ENCODE data around the gene UCHL3. TPM values are rescaled to one million over a fixed set of nuclear protein-coding genes. Genes with fewer than 3 reads are reported as not detected.

Gene UCHL3
- total and polyA plus RNA-seq, 2 of the 4 experiments (the other 2 are of a cell fraction): 63.8 to 68.3 TPM

DNA sequence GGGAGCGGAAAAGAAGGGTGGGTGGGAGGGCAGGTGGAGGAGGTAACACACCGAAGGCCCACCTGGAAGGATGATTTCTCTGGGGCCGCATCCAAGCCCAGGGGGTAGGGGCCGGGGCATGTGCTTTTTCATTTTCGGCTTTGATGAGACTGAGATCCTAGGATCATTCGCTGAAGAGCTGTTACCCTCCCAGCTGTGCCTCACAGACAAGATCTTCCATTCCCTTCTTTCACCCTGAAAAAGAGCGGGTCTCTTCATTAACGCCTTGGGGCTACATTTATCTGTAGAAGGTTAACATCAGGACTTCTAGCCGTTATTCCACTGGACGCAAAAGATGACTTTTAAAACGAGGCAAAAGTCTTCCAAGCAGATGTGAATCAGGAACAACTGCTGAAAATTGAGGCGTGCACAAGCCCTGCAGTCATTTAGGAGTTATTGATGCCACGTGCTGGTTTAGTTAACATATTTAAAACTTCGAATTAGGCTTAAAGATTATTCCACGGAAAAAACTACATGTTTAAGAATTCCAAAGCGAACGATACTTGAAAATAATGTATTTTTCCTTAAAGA, 87.7 kb downstream of the UCHL3 start:
- Histone ChIP-seq H3K4ac (ENCODE audit: low read depth, low read length) (peak overlapping the region; percentile 98), H2AK9ac (replicated peaks; ENCODE audit: low read depth, low read length, poor library complexity) (peak overlapping the region; percentile 45), H4K91ac (ENCODE audit: insufficient read depth, low read depth, low read length) (peak overlapping the region; percentile 74), H3K9me1 (ENCODE audit: insufficient read depth, low read length) (peaks cover 14% of the 10 kb centered on the region), H2BK20ac (ENCODE audit: low read depth, low read length) (peak overlapping the region; percentile 75), H2AFZ (replicated peaks; ENCODE audit: low read length, poor library complexity) (peak overlapping the region; percentile 87), H3K4me2 (ENCODE audit: low read depth, low read length) (peak overlapping the region; percentile 98), H3K36me3 (ENCODE audit: control insufficient read depth, insufficient read depth, low read length) (peaks cover 5% of the 10 kb centered on the region), H2AK5ac (ENCODE audit: low read depth, low read length) (peak overlapping the region; percentile 57), H3K4me1 (ENCODE audit: control insufficient read depth, insufficient read depth, low read length) (peaks cover 21% of the 10 kb centered on the region), H2BK5ac (ENCODE audit: low read depth, low read length, poor library complexity, severe bottlenecking) (peak overlapping the region; percentile 85), H3K27me3 (ENCODE audit: control insufficient read depth, insufficient read depth, low read length) (no peaks in the 10 kb centered on the region), H2BK15ac (ENCODE audit: low read depth, low read length) (peak overlapping the region; percentile 32; the same call in 1 of the 3 replicates), H4K8ac (ENCODE audit: low read depth in 2 of 2, low read length in 2 of 2) (peak overlapping the region; percentile 12 to 85), H2BK120ac (ENCODE audit: low read depth, low read length) (peak overlapping the region; percentile 92), H4K5ac (ENCODE audit: low read depth, low read length) (peak overlapping the region; percentile 79; the same call in 1 of the 2 replicates), H3K27ac (ENCODE audit: insufficient read depth, low read length) (peak overlapping the region; percentile 86), H3K4me3 (ENCODE audit: insufficient read depth, low read depth, low read length) (peak overlapping the region; percentile 80), H4K20me1 (ENCODE audit: insufficient read depth, low read length) (peaks cover 35% of the 10 kb centered on the region; the same call in 1 of the 2 replicates), H3K23ac (ENCODE audit: low read depth, low read length) (peak overlapping the region; percentile 100), H3K18ac (ENCODE audit: low read depth, low read length) (peak overlapping the region; percentile 56), H3K14ac (replicated peaks; ENCODE audit: low read depth, low read length) (peak overlapping the region; percentile 99), H3K9me3 (ENCODE audit: control insufficient read depth, insufficient read depth, low read length) (no peaks in the 10 kb centered on the region), H3K79me1 (ENCODE audit: low read depth in 1 of 2, low read length in 2 of 2) (peaks cover 6 to 33% of the 10 kb centered on the region in 2 experiments; a peak in 3 of 4 replicates), H3K56ac (ENCODE audit: extremely low read depth, insufficient read depth, low read length) (peak overlapping the region; percentile 91), H3K9ac (ENCODE audit: low read depth, low read length) (peak overlapping the region; percentile 81)
- ChIA-PET CTCF (no interaction called here), POLR2A (ENCODE audit: unreplicated experiment) (interaction anchor here (1.1 kb wide), 1 partner anchor 69 kb away, joined by 5 read pairs; no protein-coding TSS in a partner anchor)
- TF ChIP-seq MXI1 (IDR thresholded peaks at IDR 0.05; ENCODE audit: borderline replicate concordance, low read depth, low read length): peak; percentile 85
- no peak for TF ChIP-seq RAD21 (IDR thresholded peaks at IDR 0.05; ENCODE audit: low read length)
- in situ Hi-C loops (cut with MboI; ENCODE audit: low sequenced_read_pairs) (no loop called here), intact Hi-C loops (cut with micrococcal nuclease) (loop anchor here (1.0 to 2.0 kb wide), 2 partner anchors 71 to 154 kb away; partner anchors contain the start of gene TBC1D4), dilution Hi-C loops (cut with HindIII; ENCODE audit: low sequenced_read_pairs, unreplicated experiment) (no loop called here)
- DNase-seq: no peak
- 20% methylated on average over 1 of the region's 17 CpGs; no CpG with 5 or more reads in 1 of the 2 experiments for WGBS, 2 experiments (ENCODE audit: extremely low coverage in 2 of 2, insufficient read length in 1 of 2)
- ATAC-seq (ENCODE audit: low read depth): no peak
- BruUV-seq (replicated peaks): no TSS peak
